ENCODE measurements around the gene PLEKHM2. TPM values are rescaled to one million over a fixed set of nuclear protein-coding genes. Genes with fewer than 3 reads are reported as not detected.

Gene PLEKHM2
- total RNA-seq, 1 experiment from 2014 or later = 51.5 TPM

DNA sequence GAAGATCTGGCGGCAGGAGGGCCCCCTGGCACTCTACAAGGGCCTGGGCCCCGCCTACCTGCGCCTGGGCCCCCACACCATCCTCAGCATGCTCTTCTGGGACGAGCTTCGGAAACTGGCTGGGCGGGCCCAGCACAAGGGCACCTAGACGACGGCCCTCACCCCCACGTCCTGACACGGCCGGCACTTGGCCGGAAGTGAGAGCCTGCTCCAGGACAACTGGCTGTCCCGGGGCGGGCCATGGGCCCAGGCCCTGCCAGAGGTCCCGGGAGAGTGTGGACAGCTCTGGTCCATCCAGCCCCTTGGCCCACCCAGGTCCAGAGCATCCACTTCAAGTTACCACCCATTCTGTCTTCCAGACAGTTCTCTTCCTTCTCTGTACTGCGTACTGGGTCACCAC lies 55.1 kb downstream of the PLEKHM2 start:
- ChIA-PET CTCF (interaction anchor here (0.6 to 1.8 kb wide), 4 partner anchors 17 to 212 kb away, joined by 3 to 5 read pairs (median 4); no protein-coding TSS in a partner anchor), POLR2A (interaction anchor here (0.5 kb wide), 1 partner anchor 144 kb away, joined by 4 read pairs; no protein-coding TSS in a partner anchor)
- intact Hi-C loops (cut with micrococcal nuclease) = no loop called here
- no peak for TF ChIP-seq CTCF (IDR thresholded peaks at IDR 0.05; ENCODE audit: unreplicated experiment)
- no peak for DNase-seq (ENCODE audit: unreplicated experiment)
- Mint-ChIP-seq H3K27me3 (ENCODE audit: insufficient read depth, unreplicated experiment) (no peaks in the 10 kb centered on the region), H3K4me3 (ENCODE audit: unreplicated experiment) (no peak overlapping the region), H3K9me3 (ENCODE audit: unreplicated experiment) (no peaks in the 10 kb centered on the region), H3K36me3 (ENCODE audit: insufficient read depth, unreplicated experiment) (peaks cover 6% of the 10 kb centered on the region), H3K27ac (ENCODE audit: low read depth, unreplicated experiment) (no peak overlapping the region), H3K4me1 (ENCODE audit: insufficient read depth, unreplicated experiment) (peaks cover 7% of the 10 kb centered on the region)
- BruUV-seq (replicated peaks) = no TSS peak

DNA sequence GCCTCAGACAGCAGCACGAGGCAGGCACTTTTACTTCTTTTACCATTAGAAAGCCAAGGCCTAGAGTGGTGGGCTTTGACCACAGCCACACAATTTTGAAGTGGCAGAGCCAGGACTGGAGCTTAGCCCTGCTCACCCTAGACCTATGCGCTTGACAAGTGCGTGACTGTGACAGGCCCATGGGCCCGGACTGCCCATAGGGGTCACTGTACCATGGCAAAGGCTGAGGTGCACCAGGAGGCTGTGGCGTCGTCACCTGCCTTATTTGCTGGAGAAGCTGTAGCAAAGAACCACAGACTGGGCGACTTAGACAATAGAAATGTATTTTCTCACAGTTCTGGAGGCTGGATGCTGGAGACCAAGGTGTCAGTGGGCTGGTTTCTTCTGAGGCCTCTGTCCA lies 55.6 kb downstream of the PLEKHM2 start:
- H3K36me3 Mint-ChIP-seq (ENCODE audit: insufficient read depth, unreplicated experiment) = peaks cover 2% of the 10 kb centered on the region
- no peak for DNase-seq (ENCODE audit: unreplicated experiment)
- CTCF ChIA-PET = interaction anchor here (0.6 to 1.8 kb wide), 5 partner anchors 16 to 213 kb away, joined by 3 to 6 read pairs (median 4); no protein-coding TSS in a partner anchor
- no peak overlapping the region for H3K4me3 Mint-ChIP-seq (ENCODE audit: unreplicated experiment)
- H3K27me3 Mint-ChIP-seq (ENCODE audit: insufficient read depth, unreplicated experiment) = no peaks in the 10 kb centered on the region
- intact Hi-C loops (cut with micrococcal nuclease) = no loop called here
- H3K27ac Mint-ChIP-seq (ENCODE audit: low read depth, unreplicated experiment) = no peak overlapping the region
- no peak for TF ChIP-seq CTCF (IDR thresholded peaks at IDR 0.05; ENCODE audit: unreplicated experiment)
- BruUV-seq (replicated peaks) = no TSS peak
- H3K9me3 Mint-ChIP-seq (ENCODE audit: unreplicated experiment) = no peaks in the 10 kb centered on the region
- POLR2A ChIA-PET = no interaction called here
- peaks cover 7% of the 10 kb centered on the region for H3K4me1 Mint-ChIP-seq (ENCODE audit: insufficient read depth, unreplicated experiment)

DNA sequence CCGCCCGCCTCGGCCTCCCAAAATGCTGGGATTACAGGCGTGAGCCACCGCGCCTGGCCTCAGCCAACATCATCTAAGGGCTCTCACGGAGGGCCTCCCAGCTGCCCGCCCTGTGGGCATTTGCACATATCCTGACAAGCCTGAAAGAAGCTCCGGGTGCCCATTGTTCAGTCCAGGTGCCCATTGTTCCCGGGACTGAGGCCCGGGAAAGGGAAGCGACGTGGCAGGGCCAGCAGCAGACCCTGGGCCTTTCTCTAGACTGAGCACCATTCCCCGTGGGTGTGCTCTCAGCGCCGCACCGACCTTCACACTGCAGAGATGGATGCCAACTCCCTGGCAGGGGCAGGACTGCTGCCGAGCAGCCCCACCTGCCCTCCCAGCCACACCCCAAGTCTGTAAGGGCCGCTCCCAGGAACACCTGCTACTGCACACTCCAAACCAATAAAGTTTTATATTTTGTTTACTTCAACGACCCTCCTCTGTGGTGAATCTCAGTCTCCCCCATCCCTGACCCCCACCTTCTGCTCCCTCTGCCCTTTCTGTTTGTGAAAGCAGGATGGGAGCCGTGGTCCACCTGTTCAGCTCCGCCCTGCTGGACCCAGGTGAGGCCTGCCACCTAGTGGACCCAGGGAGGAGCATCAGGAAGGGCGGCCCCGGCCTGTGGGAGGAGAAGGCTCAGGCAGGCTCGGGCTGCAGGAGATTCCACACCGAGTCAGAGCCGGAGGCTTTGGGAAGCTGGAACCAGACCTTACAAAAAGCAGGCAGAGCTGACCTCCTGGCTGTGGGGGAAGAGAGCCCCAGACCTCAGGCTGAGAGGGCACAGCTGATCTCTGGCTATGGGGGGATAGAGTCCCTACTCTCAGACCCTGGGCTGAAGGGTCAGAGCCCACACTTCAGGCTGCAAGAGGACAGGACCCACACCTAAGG lies 57.1 kb downstream of the PLEKHM2 start:
- Mint-ChIP-seq H3K4me3 (ENCODE audit: unreplicated experiment) (no peak overlapping the region), H3K27ac (ENCODE audit: low read depth, unreplicated experiment) (no peak overlapping the region), H3K27me3 (ENCODE audit: insufficient read depth, unreplicated experiment) (no peaks in the 10 kb centered on the region), H3K4me1 (ENCODE audit: insufficient read depth, unreplicated experiment) (peaks cover 7% of the 10 kb centered on the region), H3K36me3 (ENCODE audit: insufficient read depth, unreplicated experiment) (no peaks in the 10 kb centered on the region), H3K9me3 (ENCODE audit: unreplicated experiment) (no peaks in the 10 kb centered on the region)
- POLR2A ChIA-PET = interaction anchor here (0.6 to 1.1 kb wide), 9 partner anchors 27 to 485 kb away, joined by 3 to 5 read pairs (median 3); no protein-coding TSS in a partner anchor
- BruUV-seq (replicated peaks) = no TSS peak
- TF ChIP-seq CTCF (IDR thresholded peaks at IDR 0.05; ENCODE audit: unreplicated experiment) = peak; percentile 92
- CTCF ChIA-PET = interaction anchor here (0.6 to 2.0 kb wide), 37 partner anchors 8 to 653 kb away, joined by 3 to 17 read pairs (median 4); partner anchors contain the start of gene FBLIM1
- DNase-seq (ENCODE audit: unreplicated experiment) = peak; percentile 86
- intact Hi-C loops (cut with micrococcal nuclease) = loop anchor here (1.0 kb wide), 1 partner anchor 146 kb away; no protein-coding TSS in a partner anchor

- no peak for DNase-seq (ENCODE audit: unreplicated experiment)
- TF ChIP-seq CTCF (IDR thresholded peaks at IDR 0.05; ENCODE audit: unreplicated experiment) = no peak
- Mint-ChIP-seq H3K36me3 (ENCODE audit: insufficient read depth, unreplicated experiment) (no peaks in the 10 kb centered on the region), H3K9me3 (ENCODE audit: unreplicated experiment) (no peaks in the 10 kb centered on the region), H3K27me3 (ENCODE audit: insufficient read depth, unreplicated experiment) (no peaks in the 10 kb centered on the region), H3K27ac (ENCODE audit: low read depth, unreplicated experiment) (no peak within 1 kb of the TSS), H3K4me1 (ENCODE audit: insufficient read depth, unreplicated experiment) (peaks cover 7% of the 10 kb centered on the region), H3K4me3 (ENCODE audit: unreplicated experiment) (no peak within 1 kb of the TSS)
- ChIA-PET POLR2A (no interaction called here), CTCF (interaction anchor here (0.6 to 1.4 kb wide), 6 partner anchors 32 to 201 kb away, joined by 3 to 7 read pairs (median 3); no protein-coding TSS in a partner anchor)
- intact Hi-C loops (cut with micrococcal nuclease) = no loop called here
- no TSS peak for BruUV-seq (replicated peaks)
Observed at GRCh38 chr1:15742339-15742801, 58.2 kb downstream of the PLEKHM2 start, which contains the start of gene TMEM82. Gene TMEM82 (plus strand): TSS chr1:15742499. CDS start chr1:15742560, 61 bp downstream.

Data from MCF 10A (cell line).